T47D (cell line): Measurements from ENCODE around the gene KIAA0040.

Source experiments
- DNase-seq, 2 experiments: peaks; one replicate each; pipeline versions ENCODE4 v3.0.0 to v3.0.0-alpha.2; 2011 to 2012; ENCODE audit warnings: low read depth in 1 of 2, low spot score in 1 of 2
- JUND ChIP-seq: IDR thresholded peaks from 2 replicates; pipeline ENCODE4 v1.6.1; 2012; ENCODE audit warnings: low read depth
- in situ Hi-C: cut with HindIII; loops from 2 replicates; pipeline ENCODE4 v1.10.0; 2016; ENCODE audit warnings: low sequenced_read_pairs, low pct_unique_long_range_greater_than_20kb

KIAA0040 gene

GRCh38 chr1:175216444-175216843, 23.9 kb upstream of the KIAA0040 start:
- DNase-seq = no peak
- in situ Hi-C loops = no loop called here
- no peak for TF ChIP-seq JUND

GRCh38 chr1:175211656-175212055, 19.1 kb upstream of the KIAA0040 start:
- no peak for DNase-seq
- in situ Hi-C loops = no loop called here

GRCh38 chr1:175210744-175211143, 18.2 kb upstream of the KIAA0040 start:
- no peak for TF ChIP-seq JUND
- no peak for DNase-seq
- in situ Hi-C loops = no loop called here

More at GRCh38 chr1:175211656-175212055, 19.1 kb upstream of the KIAA0040 start:
- no peak for TF ChIP-seq JUND

- no peak for TF ChIP-seq JUND
- no peak for DNase-seq
- in situ Hi-C loops = no loop called here
Measured at GRCh38 chr1:175209493-175209921, 16.9 kb upstream of the KIAA0040 start.

- DNase-seq = no peak
- in situ Hi-C loops = no loop called here
- no peak for TF ChIP-seq JUND
Measured at GRCh38 chr1:175208773-175209492, 16.4 kb upstream of the KIAA0040 start.

- in situ Hi-C loops = no loop called here
- no peak for TF ChIP-seq JUND
Measured at GRCh38 chr1:175207971-175208370, 15.4 kb upstream of the KIAA0040 start.

GRCh38 chr1:175206687-175207086, 14.1 kb upstream of the KIAA0040 start:
- TF ChIP-seq JUND = no peak
- in situ Hi-C loops = no loop called here
- DNase-seq = peak in 1 of 2 experiments; percentile 43

More at GRCh38 chr1:175207971-175208370, 15.4 kb upstream of the KIAA0040 start:
- no peak for DNase-seq

GRCh38 chr1:175204330-175204729, 11.8 kb upstream of the KIAA0040 start:
- in situ Hi-C loops = no loop called here
- no peak for DNase-seq
- no peak for TF ChIP-seq JUND

- DNase-seq = no peak
- no peak for TF ChIP-seq JUND
- in situ Hi-C loops = no loop called here
Measured at GRCh38 chr1:175203570-175204068, 11.0 kb upstream of the KIAA0040 start.

GRCh38 chr1:175200678-175201521, 8.3 kb upstream of the KIAA0040 start:
- no peak for DNase-seq
- TF ChIP-seq JUND = no peak
- in situ Hi-C loops = no loop called here

GRCh38 chr1:175198332-175198731, 5.8 kb upstream of the KIAA0040 start:
- in situ Hi-C loops = no loop called here
- DNase-seq = no peak
- TF ChIP-seq JUND = no peak

GRCh38 chr1:175197531-175197930, 5.0 kb upstream of the KIAA0040 start:
- TF ChIP-seq JUND = no peak
- in situ Hi-C loops = no loop called here

GRCh38 chr1:175195798-175196197, 3.2 kb upstream of the KIAA0040 start:
- in situ Hi-C loops = no loop called here
- DNase-seq = no peak
- no peak for TF ChIP-seq JUND

More at GRCh38 chr1:175197531-175197930, 5.0 kb upstream of the KIAA0040 start:
- peak; percentile 46 to 86 for DNase-seq
